Measurements from ENCODE around the gene AFF3.

The AFF3 gene

GRCh38 chr2:99918389-99918788 lies 224.0 kb downstream of the AFF3 start:
- DNase-seq: no peak

- DNase-seq: no peak
Observed at GRCh38 chr2:99915108-99915675, 227.2 kb downstream of the AFF3 start.

GRCh38 chr2:99911736-99912135 lies 230.7 kb downstream of the AFF3 start:
- no peak for DNase-seq

- DNase-seq: no peak
Observed at GRCh38 chr2:99910902-99911301, 231.5 kb downstream of the AFF3 start.

GRCh38 chr2:99905636-99906035 lies 236.8 kb downstream of the AFF3 start:
- DNase-seq: no peak

- no peak for DNase-seq
Observed at GRCh38 chr2:99905025-99905424, 237.4 kb downstream of the AFF3 start.

GRCh38 chr2:99903981-99904380 lies 238.4 kb downstream of the AFF3 start:
- DNase-seq: no peak

- DNase-seq: peak; percentile 24 to 29
Observed at GRCh38 chr2:99900556-99900955, 241.8 kb downstream of the AFF3 start.

- no peak for DNase-seq
Observed at GRCh38 chr2:99899882-99900281, 242.5 kb downstream of the AFF3 start.

- no peak for DNase-seq
Observed at GRCh38 chr2:99899058-99899855, 243.1 kb downstream of the AFF3 start.

GRCh38 chr2:99898336-99899048 lies 243.9 kb downstream of the AFF3 start:
- DNase-seq: no peak

- DNase-seq: no peak
Observed at GRCh38 chr2:99891428-99891780, 251.0 kb downstream of the AFF3 start.

- DNase-seq: no peak
Observed at GRCh38 chr2:99890568-99891427, 251.6 kb downstream of the AFF3 start.

GRCh38 chr2:99888617-99889016 lies 253.8 kb downstream of the AFF3 start:
- DNase-seq: no peak

GRCh38 chr2:99886418-99886817 lies 256.0 kb downstream of the AFF3 start:
- DNase-seq: no peak

- no peak for DNase-seq
Observed at GRCh38 chr2:99883358-99883757, 259.0 kb downstream of the AFF3 start.

GRCh38 chr2:99881901-99882591 lies 260.3 kb downstream of the AFF3 start:
- peak in 1 of 2 donors; percentile 12 for DNase-seq

GRCh38 chr2:99880964-99881294 lies 261.5 kb downstream of the AFF3 start:
- DNase-seq: no peak

- DNase-seq: peak in 1 of 2 donors; percentile 42
Observed at GRCh38 chr2:99880148-99880963, 262.0 kb downstream of the AFF3 start.

- DNase-seq: no peak
Observed at GRCh38 chr2:99879481-99879880, 262.9 kb downstream of the AFF3 start.

- no peak for DNase-seq
Observed at GRCh38 chr2:99878581-99879350, 263.6 kb downstream of the AFF3 start.
